DND-41 (cell line): ENCODE results near the gene ST7.

Source experiments
- ATAC-seq: fragments of 200-7000 bp; cut with Tn5 transposase; 3 replicates; pipeline ENCODE4 v1.9.1; 2021; ENCODE audit warnings: low read depth; ENCODE audit not compliant: insufficient read depth
- DNase-seq: peaks from one replicate; pipeline ENCODE4 v3.0.0-alpha.2; 2020
- H2AFZ ChIP-seq: 2 replicates; pipeline ENCODE4 v1.6.0; 2012; ENCODE audit warnings: low read depth, low read length
- H3K27ac ChIP-seq: 2 replicates; pipeline ENCODE4 v1.5.1; 2012; ENCODE audit warnings: low read length, inconsistent platforms
- H3K27me3 ChIP-seq: fragments of 200-600 bp; sonication (generic); 2 replicates; pipeline ENCODE4 v1.6.0; 2012; ENCODE audit warnings: low read length, mild to moderate bottlenecking, inconsistent platforms; ENCODE audit not compliant: insufficient read depth, poor library complexity
- H3K36me3 ChIP-seq: 2 replicates; pipeline ENCODE4 v1.5.1; 2012; ENCODE audit warnings: low read length, inconsistent platforms; ENCODE audit not compliant: insufficient read depth
- H3K4me1 ChIP-seq: 2 replicates; pipeline ENCODE4 v1.5.1; 2012; ENCODE audit warnings: mild to moderate bottlenecking, low read length; ENCODE audit not compliant: insufficient read depth
- H3K4me2 ChIP-seq: 2 replicates; pipeline ENCODE4 v1.6.0; 2012; ENCODE audit warnings: mild to moderate bottlenecking, moderate library complexity, low read length, inconsistent platforms; ENCODE audit not compliant: insufficient read depth
- H3K4me3 ChIP-seq, 2 experiments: fragments of 200-600 bp in 1 of 2; shearing (Covaris generic) in 1 of 2; 2 replicates each; pipeline ENCODE4 v1.5.1; 2012 to 2016; ENCODE audit warnings: inconsistent platforms in 2 of 2, low read length in 2 of 2, mild to moderate bottlenecking in 2 of 2, low read depth in 1 of 2, moderate library complexity in 1 of 2
- H3K79me2 ChIP-seq: 2 replicates; pipeline ENCODE4 v1.6.0; 2012; ENCODE audit warnings: low read length, inconsistent platforms; ENCODE audit not compliant: insufficient read depth
- H3K9ac ChIP-seq: 2 replicates; pipeline ENCODE4 v1.6.0; 2012; ENCODE audit warnings: low read depth, mild to moderate bottlenecking, inconsistent platforms, low read length, moderate library complexity
- H3K9me3 ChIP-seq: 2 replicates; pipeline ENCODE4 v1.5.1; 2012; ENCODE audit warnings: low read length, moderate library complexity, mild to moderate bottlenecking, inconsistent platforms; ENCODE audit not compliant: insufficient read depth, severe bottlenecking
- H4K20me1 ChIP-seq: 2 replicates; pipeline ENCODE4 v1.6.0; 2012; ENCODE audit warnings: low read length; ENCODE audit not compliant: insufficient read depth
- CTCF ChIP-seq: IDR thresholded peaks from 2 replicates; pipeline ENCODE4 v1.5.1; 2012; ENCODE audit warnings: borderline replicate concordance, low read length, moderate library complexity, mild to moderate bottlenecking; ENCODE audit not compliant: poor library complexity, severe bottlenecking; ENCODE audit errors: extremely low read depth
- EZH2 ChIP-seq: IDR thresholded peaks from 3 replicates; pipeline ENCODE4 v1.6.1; 2012; ENCODE audit warnings: borderline replicate concordance, low read depth, mild to moderate bottlenecking, moderate library complexity, low read length, inconsistent platforms; ENCODE audit not compliant: severe bottlenecking

Gene ST7

GRCh38 chr7:117074378-117074777 is 121.1 kb downstream of the ST7 start:
- Histone ChIP-seq H3K36me3 (no peaks in the 10 kb centered on the region), H3K27ac (no peak overlapping the region), H3K9ac (no peak overlapping the region), H3K4me1 (no peaks in the 10 kb centered on the region), H2AFZ (no peak overlapping the region), H3K27me3 (no peaks in the 10 kb centered on the region), H3K4me2 (no peak overlapping the region), H3K9me3 (no peaks in the 10 kb centered on the region), H3K4me3 (no peak overlapping the region), H3K79me2 (no peaks in the 10 kb centered on the region), H4K20me1 (no peaks in the 10 kb centered on the region)
- DNase-seq (no peak), ATAC-seq (no peak)
- TF ChIP-seq EZH2 (no peak), CTCF (no peak)

DNA sequence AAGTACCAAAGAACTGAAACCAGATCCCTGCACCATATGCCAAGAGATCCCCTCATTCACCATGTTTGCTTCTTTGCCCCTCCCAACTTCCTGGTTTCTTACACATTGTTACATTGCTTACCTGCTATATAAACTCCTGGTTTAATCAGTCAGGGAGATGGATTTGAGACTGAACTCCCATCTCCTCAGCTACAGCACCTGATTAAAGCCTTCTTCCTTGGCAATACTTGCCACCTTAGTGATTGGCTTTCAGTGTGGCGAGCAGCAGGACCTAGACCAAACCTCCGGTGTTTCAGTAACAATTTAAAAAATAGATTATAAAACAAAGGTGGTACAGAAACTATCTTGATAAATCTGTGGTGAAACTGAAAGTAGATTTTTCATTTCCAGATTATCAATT is 122.6 kb downstream of the ST7 start:
- Histone ChIP-seq H3K36me3 (no peaks in the 10 kb centered on the region), H3K9me3 (no peaks in the 10 kb centered on the region), H3K4me2 (no peak overlapping the region), H3K79me2 (no peaks in the 10 kb centered on the region), H3K4me3 (no peak overlapping the region), H3K27ac (no peak overlapping the region), H3K4me1 (no peaks in the 10 kb centered on the region), H4K20me1 (no peaks in the 10 kb centered on the region), H3K9ac (no peak overlapping the region), H2AFZ (no peak overlapping the region), H3K27me3 (no peaks in the 10 kb centered on the region)
- DNase-seq (no peak), ATAC-seq (no peak)
- TF ChIP-seq EZH2 (no peak), CTCF (no peak)

DNA sequence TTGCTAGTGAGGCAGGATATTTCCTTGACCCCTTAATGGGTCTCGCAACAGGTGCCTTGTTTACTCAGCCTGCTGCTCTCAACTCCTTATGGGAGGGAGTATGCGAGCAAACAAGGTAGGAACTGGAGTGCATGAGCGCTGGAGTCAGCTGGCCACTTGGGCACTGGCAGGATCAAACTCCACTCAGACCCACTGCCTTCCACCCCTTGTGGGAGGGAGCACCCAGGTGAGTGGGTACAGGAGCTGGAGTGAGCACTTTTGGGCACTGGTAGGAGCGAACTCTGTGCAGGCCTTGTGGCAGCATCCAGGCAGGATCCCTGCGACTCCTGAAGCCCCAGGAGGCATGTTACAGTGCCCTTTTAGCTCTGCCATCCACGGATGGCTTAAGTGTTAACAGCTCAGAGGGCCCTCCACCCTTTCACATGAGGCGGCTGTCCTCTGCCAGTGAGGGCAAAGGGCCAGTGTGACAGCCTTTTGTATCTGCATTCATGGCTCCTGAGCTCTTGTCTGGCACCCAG is 123.2 kb downstream of the ST7 start:
- ATAC-seq (no peak), DNase-seq (no peak)
- TF ChIP-seq CTCF (no peak), EZH2 (no peak)

GRCh38 chr7:117077658-117078057 is 124.4 kb downstream of the ST7 start:
- H4K20me1 ChIP-seq = no peaks in the 10 kb centered on the region
- no peak overlapping the region for H3K27ac ChIP-seq
- no peak overlapping the region for H3K4me2 ChIP-seq
- DNase-seq (no peak), ATAC-seq (no peak)
- H3K9me3 ChIP-seq = no peaks in the 10 kb centered on the region
- no peaks in the 10 kb centered on the region for H3K36me3 ChIP-seq
- no peaks in the 10 kb centered on the region for H3K4me1 ChIP-seq
- no peak overlapping the region for H3K4me3 ChIP-seq
- TF ChIP-seq CTCF = no peak
- TF ChIP-seq EZH2 = no peak
- H3K27me3 ChIP-seq = peaks cover 3% of the 10 kb centered on the region
- H3K79me2 ChIP-seq = no peaks in the 10 kb centered on the region
- no peak overlapping the region for H2AFZ ChIP-seq
- no peak overlapping the region for H3K9ac ChIP-seq

More for the DNA sequence above, 123.2 kb downstream of the ST7 start:
- Histone ChIP-seq H3K4me1 (no peaks in the 10 kb centered on the region), H3K27me3 (no peaks in the 10 kb centered on the region), H3K27ac (no peak overlapping the region), H3K36me3 (no peaks in the 10 kb centered on the region), H3K4me3 (no peak overlapping the region), H2AFZ (no peak overlapping the region), H3K4me2 (no peak overlapping the region), H3K9ac (no peak overlapping the region), H3K79me2 (no peaks in the 10 kb centered on the region), H4K20me1 (no peaks in the 10 kb centered on the region), H3K9me3 (no peaks in the 10 kb centered on the region)
